ENCODE measurements around the gene ATP8A2. TPM values are rescaled to one million over a fixed set of nuclear protein-coding genes. Genes with fewer than 3 reads are reported as not detected.

The ATP8A2 gene
- total RNA-seq, 1 donor from 2014 or later = 0.27 TPM

DNA sequence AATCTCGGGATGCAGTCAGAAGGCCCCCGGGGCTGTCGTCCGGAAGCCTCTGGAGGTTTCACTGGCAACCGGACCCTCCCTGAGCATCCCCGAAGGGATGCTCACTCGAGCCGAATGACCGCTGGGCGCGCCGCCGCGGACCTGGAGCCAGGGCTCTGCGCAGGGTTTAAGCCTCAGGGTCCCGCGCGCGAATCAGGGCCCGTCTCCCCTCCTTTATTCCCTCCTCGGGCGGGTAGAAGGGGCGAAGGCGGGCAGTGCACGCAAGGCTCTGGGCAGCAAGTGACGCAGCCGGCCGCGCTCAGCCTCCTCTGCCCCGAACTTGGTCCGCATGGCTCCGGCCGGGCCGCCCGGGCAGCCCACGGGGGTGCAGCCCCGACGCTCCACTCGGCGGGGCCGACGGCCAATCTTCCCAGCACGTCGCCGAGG, 679.5 kb downstream of the ATP8A2 start:
- Histone ChIP-seq H3K9me3 (replicated peaks) (no peaks in the 10 kb centered on the region), H3K27me3 (ENCODE audit: low read depth) (peaks cover 95% of the 10 kb centered on the region), H3K27ac (replicated peaks) (peak overlapping the region; percentile 22), H3K36me3 (no peaks in the 10 kb centered on the region), H3K4me1 (peaks cover 27% of the 10 kb centered on the region), H3K4me3 (peak overlapping the region; percentile 65)
- intact Hi-C loops (cut with micrococcal nuclease) = no loop called here
- DNase-seq = no peak
- TF ChIP-seq, protein P1, sequence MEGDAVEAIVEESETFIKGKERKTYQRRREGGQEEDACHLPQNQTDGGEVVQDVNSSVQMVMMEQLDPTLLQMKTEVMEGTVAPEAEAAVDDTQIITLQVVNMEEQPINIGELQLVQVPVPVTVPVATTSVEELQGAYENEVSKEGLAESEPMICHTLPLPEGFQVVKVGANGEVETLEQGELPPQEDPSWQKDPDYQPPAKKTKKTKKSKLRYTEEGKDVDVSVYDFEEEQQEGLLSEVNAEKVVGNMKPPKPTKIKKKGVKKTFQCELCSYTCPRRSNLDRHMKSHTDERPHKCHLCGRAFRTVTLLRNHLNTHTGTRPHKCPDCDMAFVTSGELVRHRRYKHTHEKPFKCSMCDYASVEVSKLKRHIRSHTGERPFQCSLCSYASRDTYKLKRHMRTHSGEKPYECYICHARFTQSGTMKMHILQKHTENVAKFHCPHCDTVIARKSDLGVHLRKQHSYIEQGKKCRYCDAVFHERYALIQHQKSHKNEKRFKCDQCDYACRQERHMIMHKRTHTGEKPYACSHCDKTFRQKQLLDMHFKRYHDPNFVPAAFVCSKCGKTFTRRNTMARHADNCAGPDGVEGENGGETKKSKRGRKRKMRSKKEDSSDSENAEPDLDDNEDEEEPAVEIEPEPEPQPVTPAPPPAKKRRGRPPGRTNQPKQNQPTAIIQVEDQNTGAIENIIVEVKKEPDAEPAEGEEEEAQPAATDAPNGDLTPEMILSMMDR (IDR thresholded peaks at IDR 0.05; ENCODE audit: borderline replicate concordance) = no peak

DNA sequence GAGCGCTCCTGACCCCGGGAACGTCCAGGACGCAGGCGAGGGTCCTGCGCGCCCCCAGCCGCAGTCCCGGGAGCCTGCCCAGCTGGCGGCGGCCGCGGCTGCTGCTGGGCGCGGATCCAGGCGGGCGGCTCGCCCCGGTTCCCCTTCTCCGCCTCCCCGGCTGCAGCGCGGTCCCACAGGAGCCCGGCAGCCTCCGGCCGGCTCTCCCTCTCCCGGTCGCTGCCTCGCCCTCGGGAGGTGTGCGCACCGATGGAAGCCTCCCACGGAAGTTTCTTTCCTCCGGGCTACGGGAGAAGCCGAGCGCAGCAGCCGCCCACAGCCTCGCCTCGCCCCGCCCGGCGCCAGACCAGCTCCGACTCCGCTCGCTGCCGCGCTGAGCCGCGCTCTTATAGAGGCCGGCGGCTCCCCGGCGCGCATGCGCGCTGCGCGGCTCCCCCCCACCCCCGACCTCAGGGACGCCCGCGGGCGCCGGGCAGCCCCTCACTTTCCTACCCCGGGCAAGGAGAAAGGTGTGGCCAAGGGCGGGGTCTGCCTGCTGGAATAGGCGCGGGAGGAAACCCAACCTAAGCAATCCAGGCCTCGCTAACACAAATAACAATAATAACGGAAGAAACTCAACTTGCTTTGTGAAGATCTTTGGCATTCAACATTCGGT, 680.0 kb downstream of the ATP8A2 start, which contains the start of gene SHISA2:
Gene SHISA2 (minus strand): TSS at position 360 of the 655 bp plus-strand sequence. CDS start 1,041 bp downstream, outside the sequence.
- H3K9me3 ChIP-seq (replicated peaks) = no peaks in the 10 kb centered on the region
- no peaks in the 10 kb centered on the region for H3K36me3 ChIP-seq
- H3K27ac ChIP-seq (replicated peaks) = peak within 1 kb of the TSS; percentile 22
- DNase-seq = peak; percentile 27
- H3K4me3 ChIP-seq = peak within 1 kb of the TSS; percentile 65
- TF ChIP-seq, protein P1 (IDR thresholded peaks at IDR 0.05; ENCODE audit: borderline replicate concordance) = no peak
- H3K27me3 ChIP-seq (ENCODE audit: low read depth) = peaks cover 95% of the 10 kb centered on the region
- peaks cover 27% of the 10 kb centered on the region for H3K4me1 ChIP-seq
- intact Hi-C loops (cut with micrococcal nuclease) = no loop called here

DNA sequence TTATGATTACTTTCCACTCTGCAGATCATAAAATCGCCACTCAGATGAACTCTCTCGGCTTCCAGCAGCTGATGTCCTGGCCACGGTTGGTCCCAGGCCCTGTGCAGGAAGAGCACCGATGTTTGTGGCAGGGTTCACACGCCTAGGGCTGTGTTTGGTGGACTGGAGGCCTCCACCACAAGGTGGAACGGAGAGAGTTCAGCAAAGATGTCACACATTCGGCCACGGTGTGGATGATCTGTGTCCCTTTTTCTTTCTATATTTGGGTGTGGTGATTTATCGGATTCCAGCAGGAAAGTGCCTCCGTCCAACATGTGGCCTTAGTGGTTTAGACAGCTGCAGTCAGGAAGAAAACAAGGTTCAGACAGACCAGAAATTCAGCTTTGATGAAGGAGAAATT, 680.6 kb downstream of the ATP8A2 start:
- H3K36me3 ChIP-seq = no peaks in the 10 kb centered on the region
- intact Hi-C loops (cut with micrococcal nuclease) = no loop called here
- no peak for DNase-seq
- H3K27ac ChIP-seq (replicated peaks) = peak overlapping the region; percentile 22
- peaks cover 95% of the 10 kb centered on the region for H3K27me3 ChIP-seq (ENCODE audit: low read depth)
- peaks cover 27% of the 10 kb centered on the region for H3K4me1 ChIP-seq
- H3K4me3 ChIP-seq = peak overlapping the region; percentile 65
- no peaks in the 10 kb centered on the region for H3K9me3 ChIP-seq (replicated peaks)
- TF ChIP-seq, protein P1 (IDR thresholded peaks at IDR 0.05; ENCODE audit: borderline replicate concordance) = no peak

DNA sequence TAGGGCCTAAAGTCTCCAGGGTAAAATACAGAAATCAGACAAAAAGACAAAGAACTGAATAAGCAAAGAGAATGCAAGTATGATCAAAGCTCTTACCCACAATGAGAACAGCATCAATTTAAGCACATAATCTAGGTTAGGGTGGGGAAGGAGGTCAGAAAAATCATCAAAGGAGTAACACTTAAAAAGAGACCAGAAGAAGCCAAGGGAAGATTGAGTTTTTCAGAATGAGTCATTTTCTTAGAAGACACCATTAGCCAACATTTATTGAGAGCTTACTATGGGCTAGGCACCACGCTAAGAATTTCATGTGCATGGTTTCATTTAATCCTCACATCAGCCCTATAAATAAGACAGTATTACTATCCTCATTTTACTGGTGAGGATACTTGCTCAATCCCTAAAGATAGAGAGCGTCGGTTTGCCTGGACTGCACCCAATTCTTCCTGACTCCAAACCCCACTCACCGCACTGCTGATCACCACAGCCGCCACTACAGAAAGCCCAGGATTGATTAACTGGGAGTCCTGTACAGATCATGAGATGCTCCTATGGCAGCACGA, 681.7 kb downstream of the ATP8A2 start:
- no peaks in the 10 kb centered on the region for H3K9me3 ChIP-seq (replicated peaks)

DNA sequence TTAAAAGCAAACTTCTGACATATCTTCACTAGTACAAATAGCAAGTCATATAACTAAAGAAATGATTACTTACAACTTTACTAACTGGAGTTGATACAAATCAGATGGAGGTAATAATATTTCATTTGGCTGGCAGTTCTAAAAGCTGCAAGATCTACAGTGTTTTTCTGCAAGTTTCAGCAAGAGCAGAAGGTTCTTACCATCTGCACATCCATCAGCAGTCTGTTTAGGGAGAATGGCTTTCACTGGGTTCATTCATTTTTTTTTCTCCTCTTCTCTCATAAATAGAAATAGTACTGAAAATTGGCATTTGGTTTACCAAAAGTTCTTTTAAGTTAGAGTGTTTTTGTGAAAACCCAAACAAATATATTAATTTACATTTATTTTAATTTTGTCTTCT, 683.1 kb downstream of the ATP8A2 start:
- no peak overlapping the region for H3K27ac ChIP-seq (replicated peaks)
- H3K4me1 ChIP-seq = peaks cover 23% of the 10 kb centered on the region
- H3K4me3 ChIP-seq = no peak overlapping the region
- H3K36me3 ChIP-seq = no peaks in the 10 kb centered on the region
- DNase-seq = no peak
- peaks cover 84% of the 10 kb centered on the region for H3K27me3 ChIP-seq (ENCODE audit: low read depth)
- H3K9me3 ChIP-seq (replicated peaks) = no peaks in the 10 kb centered on the region
- intact Hi-C loops (cut with micrococcal nuclease) = no loop called here
- TF ChIP-seq, protein P1 (IDR thresholded peaks at IDR 0.05; ENCODE audit: borderline replicate concordance) = no peak

More for the DNA sequence above, 681.7 kb downstream of the ATP8A2 start:
- TF ChIP-seq, protein P1 (IDR thresholded peaks at IDR 0.05; ENCODE audit: borderline replicate concordance) = no peak
- Histone ChIP-seq H3K4me1 (peaks cover 27% of the 10 kb centered on the region), H3K27me3 (ENCODE audit: low read depth) (peaks cover 95% of the 10 kb centered on the region), H3K36me3 (no peaks in the 10 kb centered on the region), H3K4me3 (no peak overlapping the region), H3K27ac (replicated peaks) (no peak overlapping the region)
- no peak for DNase-seq
- intact Hi-C loops (cut with micrococcal nuclease) = no loop called here

Data from left ventricle myocardium inferior (tissue), 1 donor.